Suprapubic skin (tissue), 4 donors: ENCODE data around the gene RDX.

Experiments used
- POLR2A ChIP-seq, 2 donors: fragments of 450-650 bp; IDR thresholded peaks; one replicate each; pipeline ENCODE4 v1.6.1; 2017; ENCODE audit warnings: antibody characterized with exemption in 2 of 2, mild to moderate bottlenecking in 2 of 2, moderate library complexity in 2 of 2
- POLR2AphosphoS5 ChIP-seq, 3 donors: sonication (generic); formaldehyde crosslinking; IDR thresholded peaks; one replicate each; pipeline ENCODE4 v1.6.1; 2017; ENCODE audit warnings: antibody characterized with exemption in 3 of 3
- TF ChIP-seq, protein P1 (sequence below), 2 donors: fragments of 200-600 bp in 1 of 2; fragments of 450-650 bp in 1 of 2; sonication (generic) in 1 of 2; IDR thresholded peaks; one replicate each; pipeline ENCODE4 v1.5.1; 2016 to 2019; ENCODE audit warnings: antibody characterized with exemption in 2 of 2, mild to moderate bottlenecking in 1 of 2, moderate library complexity in 1 of 2

DNA sequence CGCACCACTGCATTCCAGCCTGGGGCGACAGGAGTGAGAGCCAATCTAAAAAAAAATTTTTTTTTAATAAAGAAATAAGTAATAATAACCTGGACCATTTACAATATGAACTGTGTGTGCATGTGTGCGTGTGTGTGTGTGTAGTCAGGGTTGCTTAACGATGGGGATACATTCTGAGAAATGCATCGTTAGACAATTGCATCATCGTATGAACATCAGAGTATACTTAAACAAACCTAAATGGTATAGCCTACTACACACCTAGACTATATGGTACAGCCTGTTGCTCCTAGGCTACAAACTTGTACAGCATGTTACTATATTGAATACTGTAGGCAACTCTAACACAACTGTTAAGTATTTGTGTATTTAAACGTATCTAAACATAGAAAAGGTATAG lies 26.4 kb downstream of the RDX start:
- TF ChIP-seq, protein P1, sequence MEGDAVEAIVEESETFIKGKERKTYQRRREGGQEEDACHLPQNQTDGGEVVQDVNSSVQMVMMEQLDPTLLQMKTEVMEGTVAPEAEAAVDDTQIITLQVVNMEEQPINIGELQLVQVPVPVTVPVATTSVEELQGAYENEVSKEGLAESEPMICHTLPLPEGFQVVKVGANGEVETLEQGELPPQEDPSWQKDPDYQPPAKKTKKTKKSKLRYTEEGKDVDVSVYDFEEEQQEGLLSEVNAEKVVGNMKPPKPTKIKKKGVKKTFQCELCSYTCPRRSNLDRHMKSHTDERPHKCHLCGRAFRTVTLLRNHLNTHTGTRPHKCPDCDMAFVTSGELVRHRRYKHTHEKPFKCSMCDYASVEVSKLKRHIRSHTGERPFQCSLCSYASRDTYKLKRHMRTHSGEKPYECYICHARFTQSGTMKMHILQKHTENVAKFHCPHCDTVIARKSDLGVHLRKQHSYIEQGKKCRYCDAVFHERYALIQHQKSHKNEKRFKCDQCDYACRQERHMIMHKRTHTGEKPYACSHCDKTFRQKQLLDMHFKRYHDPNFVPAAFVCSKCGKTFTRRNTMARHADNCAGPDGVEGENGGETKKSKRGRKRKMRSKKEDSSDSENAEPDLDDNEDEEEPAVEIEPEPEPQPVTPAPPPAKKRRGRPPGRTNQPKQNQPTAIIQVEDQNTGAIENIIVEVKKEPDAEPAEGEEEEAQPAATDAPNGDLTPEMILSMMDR (IDR thresholded peaks at IDR 0.05) = no peak
- TF ChIP-seq POLR2A (IDR thresholded peaks at IDR 0.05) = no peak
- no peak for TF ChIP-seq POLR2AphosphoS5 (IDR thresholded peaks at IDR 0.05)
